GM12892 (cell line): ENCODE measurements around the gene GOLGA6D.
"Not testable (repeated sequence)": the region's sequence is repeated elsewhere in the genome, so short reads cannot be mapped to it uniquely, and the experiment has no call there.

Source experiments
- POLR2A ChIP-seq: IDR thresholded peaks from 2 replicates; pipeline ENCODE4 v1.6.1; 2011; ENCODE audit warnings: low read depth, low read length, control low read depth
- POLR2AphosphoS5 ChIP-seq: IDR thresholded peaks from 2 replicates; pipeline ENCODE4 v1.6.1; 2011; ENCODE audit warnings: low read depth, low read length, control low read depth
- TAF1 ChIP-seq: IDR thresholded peaks from 2 replicates; pipeline ENCODE4 v1.6.1; 2011; ENCODE audit warnings: low read depth, mild to moderate bottlenecking, control low read depth, low read length, borderline replicate concordance

DNA sequence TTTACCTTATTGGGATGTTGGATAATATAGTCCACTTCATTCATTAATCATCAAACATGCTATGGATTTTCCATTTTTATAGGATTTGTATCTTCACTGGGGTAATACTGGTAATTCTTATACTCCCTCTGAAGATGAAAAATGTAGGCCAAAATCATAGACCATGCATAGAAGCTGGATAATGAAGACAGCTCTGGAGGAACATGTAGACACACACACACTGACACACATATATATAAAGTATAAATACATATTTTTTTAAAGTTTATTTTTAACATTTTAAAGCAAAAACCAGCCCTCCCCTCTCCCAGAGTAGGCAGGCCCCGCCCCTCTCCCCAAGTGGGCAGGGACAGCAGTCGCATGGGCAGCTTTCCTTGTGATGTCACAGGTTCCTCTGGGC is 24.6 kb upstream of the GOLGA6D start, which contains the start of gene GOLGA6C:
- TF ChIP-seq POLR2A, POLR2AphosphoS5, TAF1: not testable (repeated sequence)
